PC-9 (cell line): ENCODE results near the gene UNC50. TPM values are rescaled to one million over a fixed set of nuclear protein-coding genes. Genes with fewer than 3 reads are reported as not detected.

Experiments used
- BruUV-seq: library from RNA; stranded (reverse); fragments of 400-500 nt; replicated peaks from 2 replicates; lab custom pipeline; 2021; lab: Mats Ljungman, UMichigan
- CTCF ChIA-PET: fragments of 300-600 bp; sonication (Branson Sonifier 250); formaldehyde crosslinking; loops from one replicate; lab custom pipeline; 2022; ENCODE audit warnings: antibody characterized with exemption; lab: Charles Lee
- POLR2A ChIA-PET: fragments of 300-600 bp; sonication (Branson Sonifier 250); formaldehyde crosslinking; loops from one replicate; lab custom pipeline; 2022; ENCODE audit warnings: antibody characterized with exemption; ENCODE audit not compliant: unreplicated experiment; lab: Charles Lee
- DNase-seq, 2 experiments: peaks; one replicate each; pipeline versions ENCODE4 v3.0.0 to v3.0.0-alpha.2; 2015 to 2022; ENCODE audit warnings: mixed read lengths in 1 of 2
- H2AFZ ChIP-seq: fragments of 200-600 bp; sonication (generic); 2 replicates; pipeline ENCODE4 v1.8.1; 2017; ENCODE audit warnings: antibody characterized with exemption
- H3F3A ChIP-seq: fragments of 200-600 bp; sonication (generic); 2 replicates; pipeline ENCODE4 v1.8.1; 2017; ENCODE audit warnings: antibody characterized with exemption, mild to moderate bottlenecking, low read depth; ENCODE audit not compliant: insufficient read depth
- H3K27ac ChIP-seq: fragments of 200-600 bp; sonication (generic); 2 replicates; pipeline ENCODE4 v1.6.1; 2016; ENCODE audit warnings: mixed run types
- H3K27me3 ChIP-seq: fragments of 200-600 bp; sonication (generic); 2 replicates; pipeline ENCODE4 v1.6.1; 2016; ENCODE audit warnings: low read depth, mixed run types; ENCODE audit not compliant: insufficient read depth
- H3K36me3 ChIP-seq: fragments of 200-600 bp; sonication (generic); 2 replicates; pipeline ENCODE4 v1.6.1; 2016; ENCODE audit warnings: low read depth, mixed run types
- H3K4me1 ChIP-seq: fragments of 200-600 bp; sonication (generic); replicated peaks from 2 replicates; pipeline ENCODE4 v1.6.1; 2016; ENCODE audit warnings: mixed run types; ENCODE audit not compliant: insufficient read depth
- H3K4me2 ChIP-seq: fragments of 200-600 bp; sonication (generic); 2 replicates; pipeline ENCODE4 v1.6.1; 2017; ENCODE audit warnings: mixed run types
- H3K4me3 ChIP-seq: fragments of 200-600 bp; sonication (generic); 2 replicates; pipeline ENCODE4 v1.6.1; 2016; ENCODE audit warnings: mixed run types
- H3K79me2 ChIP-seq: fragments of 200-600 bp; sonication (generic); 2 replicates; pipeline ENCODE4 v1.6.1; 2017; ENCODE audit warnings: low read depth, mixed run types
- H3K9me2 ChIP-seq: fragments of 200-600 bp; sonication (generic); 2 replicates; pipeline ENCODE4 v1.8.1; 2017; ENCODE audit warnings: mild to moderate bottlenecking; ENCODE audit not compliant: insufficient read depth
- H3K9me3 ChIP-seq: fragments of 200-600 bp; sonication (generic); 2 replicates; pipeline ENCODE4 v1.8.1; 2016; ENCODE audit warnings: low read depth; ENCODE audit not compliant: insufficient read depth
- H4K20me1 ChIP-seq: fragments of 200-600 bp; sonication (generic); 2 replicates; pipeline ENCODE4 v1.8.1; 2017; ENCODE audit not compliant: insufficient read depth
- EZH2 ChIP-seq: fragments of 200-600 bp; sonication (generic); IDR thresholded peaks from 2 replicates; pipeline ENCODE4 v1.8.0; 2017; ENCODE audit warnings: antibody characterized with exemption, low read depth
- intact Hi-C: fragments of 100-400 bp; cut with micrococcal nuclease; formaldehyde crosslinking; loops from one replicate; pipeline ENCODE4 v1.10.0; 2022; ENCODE audit not compliant: unreplicated experiment
- total RNA-seq: library from RNA; stranded (reverse); gene quantifications from 2 replicates; pipeline ENCODE4 v1.2.3, GENCODE V29; 2021
- TF ChIP-seq, protein P1 (sequence below): fragments of 200-600 bp; sonication (generic); conservative IDR thresholded peaks from 2 replicates; pipeline ENCODE4 v1.6.1; 2017; ENCODE audit warnings: mixed run types, antibody characterized with exemption, mild to moderate bottlenecking, moderate library complexity

Gene UNC50
- total RNA-seq, 1 experiment from 2014 or later = 46.0 TPM

DNA sequence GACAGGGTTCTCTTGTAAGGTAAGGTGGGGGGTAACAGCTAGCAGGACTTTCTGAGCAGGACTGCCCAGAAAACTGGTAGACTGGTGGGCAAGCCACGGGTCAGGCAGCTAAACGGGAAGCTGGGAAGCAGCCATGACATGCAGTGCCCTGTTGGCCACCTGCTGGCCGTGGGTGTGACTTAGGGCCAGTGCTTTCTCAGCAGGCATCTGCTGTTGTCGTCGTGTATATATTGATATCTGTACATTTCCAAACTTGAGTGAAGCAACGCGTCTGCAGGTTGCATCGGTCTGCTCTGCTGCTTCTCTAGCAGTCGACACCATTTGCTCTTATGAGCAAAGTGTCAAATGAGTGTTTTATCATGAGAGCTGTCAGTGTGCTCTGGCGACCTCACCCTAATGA is 31.1 kb upstream of the UNC50 start:
- Histone ChIP-seq H3K36me3 (no peaks in the 10 kb centered on the region), H3K4me3 (no peak overlapping the region), H3K4me2 (no peak overlapping the region), H3K9me3 (no peaks in the 10 kb centered on the region), H4K20me1 (no peaks in the 10 kb centered on the region), H3K4me1 (no peaks in the 10 kb centered on the region), H3K27ac (no peak overlapping the region), H2AFZ (no peak overlapping the region), H3K27me3 (no peaks in the 10 kb centered on the region), H3F3A (no peaks in the 10 kb centered on the region), H3K9me2 (no peaks in the 10 kb centered on the region), H3K79me2 (no peaks in the 10 kb centered on the region)
- BruUV-seq = no TSS peak
- CTCF ChIA-PET = interaction anchor here (0.6 kb wide), 1 partner anchor 17 kb away, joined by 3 read pairs; no protein-coding TSS in a partner anchor
- TF ChIP-seq EZH2 = no peak
- TF ChIP-seq, protein P1, sequence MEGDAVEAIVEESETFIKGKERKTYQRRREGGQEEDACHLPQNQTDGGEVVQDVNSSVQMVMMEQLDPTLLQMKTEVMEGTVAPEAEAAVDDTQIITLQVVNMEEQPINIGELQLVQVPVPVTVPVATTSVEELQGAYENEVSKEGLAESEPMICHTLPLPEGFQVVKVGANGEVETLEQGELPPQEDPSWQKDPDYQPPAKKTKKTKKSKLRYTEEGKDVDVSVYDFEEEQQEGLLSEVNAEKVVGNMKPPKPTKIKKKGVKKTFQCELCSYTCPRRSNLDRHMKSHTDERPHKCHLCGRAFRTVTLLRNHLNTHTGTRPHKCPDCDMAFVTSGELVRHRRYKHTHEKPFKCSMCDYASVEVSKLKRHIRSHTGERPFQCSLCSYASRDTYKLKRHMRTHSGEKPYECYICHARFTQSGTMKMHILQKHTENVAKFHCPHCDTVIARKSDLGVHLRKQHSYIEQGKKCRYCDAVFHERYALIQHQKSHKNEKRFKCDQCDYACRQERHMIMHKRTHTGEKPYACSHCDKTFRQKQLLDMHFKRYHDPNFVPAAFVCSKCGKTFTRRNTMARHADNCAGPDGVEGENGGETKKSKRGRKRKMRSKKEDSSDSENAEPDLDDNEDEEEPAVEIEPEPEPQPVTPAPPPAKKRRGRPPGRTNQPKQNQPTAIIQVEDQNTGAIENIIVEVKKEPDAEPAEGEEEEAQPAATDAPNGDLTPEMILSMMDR = no peak
- intact Hi-C loops = no loop called here
- POLR2A ChIA-PET = no interaction called here
- no peak for DNase-seq

GRCh38 chr2:98578231-98578630 is 30.2 kb upstream of the UNC50 start:
- no peaks in the 10 kb centered on the region for H3K9me2 ChIP-seq
- H3F3A ChIP-seq = no peaks in the 10 kb centered on the region
- H3K27ac ChIP-seq = no peak overlapping the region
- H3K9me3 ChIP-seq = no peaks in the 10 kb centered on the region
- no peak for TF ChIP-seq EZH2
- no peak overlapping the region for H3K4me2 ChIP-seq
- H3K4me1 ChIP-seq = no peaks in the 10 kb centered on the region
- BruUV-seq = no TSS peak
- intact Hi-C loops = no loop called here
- no peaks in the 10 kb centered on the region for H3K27me3 ChIP-seq
- H2AFZ ChIP-seq = no peak overlapping the region
- no peaks in the 10 kb centered on the region for H3K36me3 ChIP-seq
- POLR2A ChIA-PET = no interaction called here
- CTCF ChIA-PET = no interaction called here
- no peak for DNase-seq
- H3K4me3 ChIP-seq = no peak overlapping the region
- H3K79me2 ChIP-seq = no peaks in the 10 kb centered on the region
- H4K20me1 ChIP-seq = no peaks in the 10 kb centered on the region

GRCh38 chr2:98579926-98580325 is 28.5 kb upstream of the UNC50 start:
- ChIA-PET CTCF (no interaction called here), POLR2A (no interaction called here)
- TF ChIP-seq, protein P1 = no peak
- Histone ChIP-seq H3F3A (no peaks in the 10 kb centered on the region), H3K27ac (no peak overlapping the region), H3K27me3 (no peaks in the 10 kb centered on the region), H3K4me1 (no peaks in the 10 kb centered on the region), H3K4me3 (no peak overlapping the region), H4K20me1 (no peaks in the 10 kb centered on the region), H2AFZ (no peak overlapping the region), H3K4me2 (no peak overlapping the region), H3K79me2 (no peaks in the 10 kb centered on the region), H3K36me3 (no peaks in the 10 kb centered on the region), H3K9me3 (no peaks in the 10 kb centered on the region), H3K9me2 (no peaks in the 10 kb centered on the region)
- BruUV-seq = no TSS peak
- intact Hi-C loops = no loop called here
- DNase-seq = no peak

- H3F3A ChIP-seq = no peaks in the 10 kb centered on the region
- TF ChIP-seq EZH2 = no peak
- TF ChIP-seq, protein P1 = peak; percentile 33; the same call in 1 of the 2 replicates
- H3K27me3 ChIP-seq = no peaks in the 10 kb centered on the region
- no peaks in the 10 kb centered on the region for H3K9me2 ChIP-seq
- H4K20me1 ChIP-seq = no peaks in the 10 kb centered on the region
- BruUV-seq = no TSS peak
- H3K4me2 ChIP-seq = no peak overlapping the region
- intact Hi-C loops = no loop called here
- ChIA-PET POLR2A (no interaction called here), CTCF (no interaction called here)
- H3K4me1 ChIP-seq = no peaks in the 10 kb centered on the region
- DNase-seq = no peak
- H3K27ac ChIP-seq = no peak overlapping the region
- no peak overlapping the region for H3K4me3 ChIP-seq
- no peaks in the 10 kb centered on the region for H3K36me3 ChIP-seq
- no peaks in the 10 kb centered on the region for H3K79me2 ChIP-seq
- H2AFZ ChIP-seq = no peak overlapping the region
- H3K9me3 ChIP-seq = no peaks in the 10 kb centered on the region
Measured at GRCh38 chr2:98580656-98581284, 27.6 kb upstream of the UNC50 start.
